DMS79 (cell line): Measurements from ENCODE around the gene DPEP2.
"Not testable (repeated sequence)": the region's sequence is repeated elsewhere in the genome, so short reads cannot be mapped to it uniquely, and the experiment has no call there.

ENCODE experiments used
- DNase-seq: peaks from one replicate; lab custom pipeline; 2025; lab: John Stamatoyannopoulos, UW

Gene DPEP2

GRCh38 chr16:67975321-67976105 is 23.8 kb downstream of the DPEP2 start:
- DNase-seq: no peak

- DNase-seq: not testable (repeated sequence)
These were observed 27.0 kb downstream of the DPEP2 start for GRCh38 chr16:67972285-67972684.

- DNase-seq: no peak
These were observed 28.2 kb downstream of the DPEP2 start for GRCh38 chr16:67971111-67971510.

GRCh38 chr16:67969254-67970039 is 29.8 kb downstream of the DPEP2 start:
- no peak for DNase-seq

- no peak for DNase-seq
These were observed 30.7 kb downstream of the DPEP2 start, which contains the start of gene SLC12A4 for GRCh38 chr16:67968400-67969253. Gene SLC12A4 (minus strand): TSS chr16:67968637. CDS start chr16:67968553, 84 bp downstream.

GRCh38 chr16:67967958-67968399 is 31.3 kb downstream of the DPEP2 start:
- no peak for DNase-seq

GRCh38 chr16:67967183-67967957 is 31.9 kb downstream of the DPEP2 start:
- DNase-seq: no peak

GRCh38 chr16:67966549-67967182 is 32.6 kb downstream of the DPEP2 start:
- DNase-seq: no peak

- DNase-seq: no peak
These were observed 33.4 kb downstream of the DPEP2 start for GRCh38 chr16:67965668-67966548.

GRCh38 chr16:67964477-67965131 is 34.7 kb downstream of the DPEP2 start:
- no peak for DNase-seq

- DNase-seq: no peak
These were observed 35.5 kb downstream of the DPEP2 start for GRCh38 chr16:67963662-67964321.

- DNase-seq: no peak
These were observed 36.0 kb downstream of the DPEP2 start for GRCh38 chr16:67963292-67963661.

- no peak for DNase-seq
These were observed 37.1 kb downstream of the DPEP2 start for GRCh38 chr16:67962135-67962534.

GRCh38 chr16:67961551-67961957 is 37.7 kb downstream of the DPEP2 start:
- peak; percentile 87 for DNase-seq

- no peak for DNase-seq
These were observed 39.6 kb downstream of the DPEP2 start for GRCh38 chr16:67959536-67960329.

GRCh38 chr16:67957622-67958021 is 41.7 kb downstream of the DPEP2 start:
- no peak for DNase-seq

GRCh38 chr16:67954421-67955196 is 44.7 kb downstream of the DPEP2 start:
- no peak for DNase-seq
